GM23338 (cell line): ENCODE results near the gene SYCP2. TPM values are rescaled to one million over a fixed set of nuclear protein-coding genes. Genes with fewer than 3 reads are reported as not detected.

ENCODE experiments used
- ATAC-seq: fragments of 200-7000 bp; cut with Tn5 transposase; 3 replicates; pipeline ENCODE4 v1.9.1; 2020
- DNase-seq: peaks from one replicate; pipeline ENCODE4 v3.0.0-alpha.2; 2015; ENCODE audit warnings: low spot score
- H2AFZ ChIP-seq: fragments of 200-600 bp; sonication (generic); 2 replicates; pipeline ENCODE4 v1.8.0; 2016; ENCODE audit warnings: antibody characterized with exemption, mild to moderate bottlenecking, moderate library complexity
- H3F3A ChIP-seq: fragments of 200-600 bp; sonication (generic); replicated peaks from 2 replicates; pipeline ENCODE4 v1.8.0; 2017; ENCODE audit warnings: antibody characterized with exemption, mixed run types, low read depth
- H3K27ac ChIP-seq: fragments of 200-600 bp; sonication (generic); 2 replicates; pipeline ENCODE4 v1.6.1; 2016; ENCODE audit warnings: low read depth
- H3K27me3 ChIP-seq: fragments of 200-600 bp; sonication (generic); 2 replicates; pipeline ENCODE4 v1.8.0; 2016; ENCODE audit warnings: mild to moderate bottlenecking, mixed run types, moderate library complexity; ENCODE audit not compliant: insufficient read depth
- H3K36me3 ChIP-seq: fragments of 200-600 bp; sonication (generic); 2 replicates; pipeline ENCODE4 v1.8.0; 2016; ENCODE audit warnings: mild to moderate bottlenecking; ENCODE audit not compliant: insufficient read depth
- H3K4me1 ChIP-seq: fragments of 200-600 bp; sonication (generic); 2 replicates; pipeline ENCODE4 v1.8.0; 2016; ENCODE audit warnings: mild to moderate bottlenecking, moderate library complexity; ENCODE audit not compliant: insufficient read depth
- H3K4me2 ChIP-seq: fragments of 200-600 bp; sonication (generic); 2 replicates; pipeline ENCODE4 v1.7.1; 2017; ENCODE audit warnings: mixed run types
- H3K4me3 ChIP-seq: fragments of 200-600 bp; sonication (generic); 2 replicates; pipeline ENCODE4 v1.6.1; 2016; ENCODE audit warnings: mixed run types
- H3K79me2 ChIP-seq: fragments of 200-600 bp; sonication (generic); replicated peaks from 2 replicates; pipeline ENCODE4 v1.8.0; 2017; ENCODE audit warnings: mild to moderate bottlenecking; ENCODE audit not compliant: insufficient read depth
- H3K9me2 ChIP-seq: fragments of 200-600 bp; sonication (generic); 2 replicates; pipeline ENCODE4 v1.8.0; 2017; ENCODE audit not compliant: insufficient read depth
- H4K20me1 ChIP-seq: fragments of 200-600 bp; sonication (generic); replicated peaks from 2 replicates; pipeline ENCODE4 v1.8.0; 2017; ENCODE audit warnings: mild to moderate bottlenecking; ENCODE audit not compliant: insufficient read depth
- H3K27ac Mint-ChIP-seq: 2 replicates; pipeline ENCODE4 v1.8.0; 2020; ENCODE audit warnings: inconsistent platforms, mild to moderate bottlenecking, moderate library complexity, mixed read lengths
- H3K27me3 Mint-ChIP-seq: 3 replicates; pipeline ENCODE4 v1.8.0; 2022; ENCODE audit warnings: low read depth, mild to moderate bottlenecking, moderate library complexity, mixed read lengths, inconsistent platforms; ENCODE audit not compliant: insufficient read depth, poor library complexity
- H3K36me3 Mint-ChIP-seq: 3 replicates; pipeline ENCODE4 v1.8.0; 2021; ENCODE audit warnings: low read depth, mild to moderate bottlenecking, inconsistent platforms, moderate library complexity, mixed read lengths
- H3K4me1 Mint-ChIP-seq: 3 replicates; pipeline ENCODE4 v1.8.0; 2020; ENCODE audit warnings: mild to moderate bottlenecking, inconsistent platforms, mixed read lengths
- H3K4me3 Mint-ChIP-seq: 3 replicates; pipeline ENCODE4 v1.8.0; 2021; ENCODE audit warnings: moderate library complexity, mild to moderate bottlenecking, inconsistent platforms, mixed read lengths
- H3K9me3 Mint-ChIP-seq: 3 replicates; pipeline ENCODE4 v1.8.0; 2020; ENCODE audit warnings: moderate library complexity, mild to moderate bottlenecking, inconsistent platforms, mixed read lengths
- ETS1 ChIP-seq: IDR thresholded peaks from 2 replicates; pipeline ENCODE4 v1.6.1; 2016; ENCODE audit warnings: antibody characterized with exemption
- EZH2 ChIP-seq: fragments of 200-600 bp; sonication (generic); IDR thresholded peaks from one replicate; pipeline ENCODE4 v1.8.0; 2017; ENCODE audit warnings: antibody characterized with exemption, mild to moderate bottlenecking, low read depth; ENCODE audit not compliant: unreplicated experiment
- EZH2phosphoT487 ChIP-seq: fragments of 200-600 bp; sonication (generic); IDR thresholded peaks from one replicate; pipeline ENCODE4 v1.8.1; 2018; ENCODE audit warnings: antibody characterized with exemption; ENCODE audit not compliant: unreplicated experiment
- JUNB ChIP-seq: IDR thresholded peaks from one replicate; pipeline ENCODE4 v1.6.1; 2016; ENCODE audit warnings: antibody characterized with exemption; ENCODE audit not compliant: unreplicated experiment
- POLR2AphosphoS5 ChIP-seq: IDR thresholded peaks from 2 replicates; pipeline ENCODE4 v1.6.1; 2016; ENCODE audit warnings: antibody characterized with exemption, low read depth
- REST ChIP-seq: IDR thresholded peaks from one replicate; pipeline ENCODE4 v1.6.1; 2018; ENCODE audit warnings: antibody characterized with exemption; ENCODE audit not compliant: unreplicated experiment
- STAT1 ChIP-seq: IDR thresholded peaks from one replicate; pipeline ENCODE4 v1.6.1; 2016; ENCODE audit warnings: antibody characterized with exemption; ENCODE audit not compliant: unreplicated experiment
- ZNF114 ChIP-seq: fragments of 250-450 bp; sonication (Bioruptor Pico); IDR thresholded peaks from 2 replicates; pipeline ENCODE4 v1.5.0; 2020; ENCODE audit warnings: mild to moderate bottlenecking, moderate library complexity
- ZNF462 ChIP-seq: fragments of 250-450 bp; sonication (Bioruptor Pico); IDR thresholded peaks from 2 replicates; pipeline ENCODE4 v1.5.0; 2020; ENCODE audit warnings: mild to moderate bottlenecking, moderate library complexity
- polyA plus RNA-seq: library from polyadenylated mRNA; unstranded; fragments of >200 nt; fragmentation: Nextera tagmentation; extraction: Ambion mirVana; gene quantifications from 2 replicates; pipeline ENCODE4 v1.2.1, GENCODE V29; 2016
- total RNA-seq: library from RNA; depleted of rRNA; stranded (reverse); fragments of >200 nt; shearing (Covaris generic); gene quantifications from 2 replicates; pipeline ENCODE4 v1.2.3, GENCODE V29; 2014

SYCP2 gene
- total and polyA plus RNA-seq, 2 experiments from 2014 or later, result 0.50 to 2.1 TPM

- TF ChIP-seq REST (no peak), ETS1 (no peak), STAT1 (no peak), POLR2AphosphoS5 (no peak), ZNF114 (no peak), JUNB (no peak)
Measured at GRCh38 chr20:59845472-59845871, 88.0 kb downstream of the SYCP2 start (continued).

GRCh38 chr20:59839400-59839799, 94.0 kb downstream of the SYCP2 start:
- Histone ChIP-seq H3K4me3 (no peak overlapping the region), H4K20me1 (no peaks in the 10 kb centered on the region), H3K36me3 (no peaks in the 10 kb centered on the region), H3F3A (no peaks in the 10 kb centered on the region), H3K4me1 (no peaks in the 10 kb centered on the region), H3K27ac (no peak overlapping the region), H3K27me3 (peaks cover 19% of the 10 kb centered on the region; the same call in 1 of the 2 replicates), H2AFZ (no peak overlapping the region), H3K4me2 (no peak overlapping the region), H3K9me2 (no peaks in the 10 kb centered on the region), H3K79me2 (no peaks in the 10 kb centered on the region)
- Mint-ChIP-seq H3K4me1 (peaks cover 16% of the 10 kb centered on the region; the same call in 2 of the 3 replicates), H3K27me3 (peaks cover 5% of the 10 kb centered on the region), H3K36me3 (no peaks in the 10 kb centered on the region), H3K27ac (no peak overlapping the region), H3K9me3 (no peaks in the 10 kb centered on the region), H3K4me3 (no peak overlapping the region)
- DNase-seq (no peak), ATAC-seq (no peak)
- TF ChIP-seq POLR2AphosphoS5 (no peak), EZH2phosphoT487 (no peak), ZNF462 (CRISPR knock-in tag) (no peak), EZH2 (no peak), STAT1 (no peak), ETS1 (no peak)
